T follicular helper cell (primary cell): Measurements from ENCODE around the gene RASA3.

Source experiments
- DNase-seq: peaks from one replicate; pipeline ENCODE4 v3.0.0-alpha.2; 2020; ENCODE audit warnings: low read depth

The RASA3 gene

DNA sequence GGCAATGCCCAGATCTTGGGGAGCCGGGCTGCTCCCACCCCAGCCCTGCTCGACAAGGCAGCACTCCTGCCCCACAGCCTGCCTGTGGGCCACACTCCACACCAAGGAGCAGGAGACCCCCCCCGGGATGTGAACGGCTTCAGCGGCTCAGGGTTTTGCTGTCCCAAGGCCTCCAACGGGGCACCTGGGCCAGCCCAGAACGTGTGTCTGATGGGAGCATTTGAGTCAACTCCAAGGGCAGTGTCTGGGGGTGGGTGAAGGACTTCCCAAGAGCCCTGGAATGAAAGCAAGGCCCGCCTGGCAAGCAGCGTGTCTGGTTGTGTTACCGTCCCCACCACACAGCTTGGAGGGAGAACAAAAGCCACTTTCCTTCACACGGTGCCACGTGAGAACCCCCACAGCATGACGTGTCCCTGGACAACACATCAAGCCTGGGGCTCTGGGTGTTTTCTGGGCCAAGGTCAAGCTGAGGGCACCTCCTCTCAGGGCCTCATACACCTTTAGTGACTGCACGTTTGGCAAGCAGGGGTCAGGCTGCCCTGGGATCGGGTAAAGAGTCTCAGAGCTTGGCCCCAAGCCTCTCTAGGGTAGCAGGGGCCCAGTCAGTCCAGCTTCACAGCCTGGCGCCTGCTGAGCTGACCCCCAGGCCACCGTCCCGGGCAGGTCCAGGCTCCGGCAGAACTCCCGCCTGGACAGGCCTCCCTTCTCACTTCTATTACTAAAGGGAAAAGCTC, 164.5 kb downstream of the RASA3 start:
- DNase-seq = no peak

DNA sequence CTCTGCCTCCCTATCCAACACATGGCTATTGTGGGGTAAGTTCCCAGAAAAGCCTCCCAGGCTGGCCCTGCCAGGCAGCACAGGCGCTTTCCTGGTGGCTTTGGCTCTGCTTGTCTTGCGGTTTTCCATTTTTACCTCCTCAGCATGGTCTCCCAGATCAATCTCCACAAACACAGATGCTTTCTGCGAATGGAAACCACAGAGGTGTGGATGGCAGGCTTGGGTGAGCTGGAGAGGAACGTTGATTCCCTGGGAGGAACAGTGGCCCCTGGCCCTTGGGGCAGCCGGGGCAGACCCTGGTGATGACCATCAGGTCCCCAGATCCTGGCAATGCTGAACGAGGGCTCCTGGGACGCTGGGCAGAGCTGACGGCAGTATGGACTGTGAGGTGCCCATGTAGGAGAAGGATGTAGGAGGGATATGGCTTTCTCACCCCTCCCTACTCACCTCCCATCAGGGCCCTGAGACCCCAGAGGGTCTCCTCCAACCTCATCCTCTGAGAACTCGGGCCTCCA, 165.2 kb downstream of the RASA3 start:
- no peak for DNase-seq

DNA sequence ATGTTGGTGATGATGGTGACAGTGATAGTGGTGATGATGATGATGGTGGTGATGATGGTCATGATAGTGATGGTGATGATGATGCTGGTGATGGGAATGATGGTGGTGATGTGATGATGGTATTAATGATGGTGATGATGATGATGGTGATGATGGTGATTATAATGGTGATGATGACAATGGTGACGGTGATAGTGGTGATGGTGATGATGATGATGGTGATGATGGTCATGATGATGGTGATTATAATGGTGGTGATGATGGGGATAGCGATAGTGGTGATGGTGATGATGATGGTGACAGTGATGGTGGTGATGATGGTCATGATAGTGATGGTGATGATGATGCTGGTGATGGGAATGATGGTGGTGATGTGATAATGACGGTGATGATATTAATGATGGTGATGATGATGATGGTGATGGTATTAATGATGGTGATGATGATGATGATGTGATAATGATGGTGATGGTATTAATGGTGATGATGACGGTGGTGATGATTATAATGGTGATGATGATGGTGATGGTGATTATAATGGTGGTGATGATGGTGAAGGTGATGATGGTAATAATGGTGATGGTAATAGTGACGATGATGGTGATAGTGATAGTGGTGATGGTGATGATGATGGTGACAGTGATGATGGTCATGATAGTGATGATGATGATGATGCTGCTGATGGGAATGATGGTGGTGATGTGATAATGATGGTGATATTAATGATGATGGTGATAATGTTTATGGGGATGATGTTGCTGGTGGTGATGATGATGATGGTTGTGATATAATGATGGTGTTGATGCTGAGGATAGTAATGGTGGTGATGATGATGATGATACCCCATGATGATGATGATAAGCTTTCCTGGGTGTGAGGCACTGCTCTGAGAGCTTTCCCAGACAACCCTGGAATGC, 166.2 kb downstream of the RASA3 start:
- no peak for DNase-seq

DNA sequence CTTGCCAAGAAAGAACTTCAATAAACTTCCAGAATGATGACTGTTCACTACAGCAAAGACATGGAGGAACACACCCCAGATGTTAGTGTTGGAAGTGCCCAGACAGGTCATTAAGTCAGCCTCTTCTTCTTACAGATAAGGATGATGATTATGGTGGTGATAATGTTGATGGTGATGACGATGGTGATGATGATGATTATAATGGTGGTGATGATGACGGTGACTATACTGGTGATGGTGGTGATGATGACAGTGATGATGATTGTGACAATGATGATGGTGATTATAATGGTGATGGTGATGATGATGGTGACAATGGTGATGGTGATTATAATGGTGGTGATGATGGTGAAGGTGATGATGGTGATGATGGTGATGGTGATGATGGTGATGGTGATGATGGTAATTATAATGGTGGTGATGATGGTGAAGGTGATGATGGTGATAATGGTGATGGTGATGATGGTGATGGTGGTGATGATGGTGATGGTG, 167.0 kb downstream of the RASA3 start:
- DNase-seq = no peak

DNA sequence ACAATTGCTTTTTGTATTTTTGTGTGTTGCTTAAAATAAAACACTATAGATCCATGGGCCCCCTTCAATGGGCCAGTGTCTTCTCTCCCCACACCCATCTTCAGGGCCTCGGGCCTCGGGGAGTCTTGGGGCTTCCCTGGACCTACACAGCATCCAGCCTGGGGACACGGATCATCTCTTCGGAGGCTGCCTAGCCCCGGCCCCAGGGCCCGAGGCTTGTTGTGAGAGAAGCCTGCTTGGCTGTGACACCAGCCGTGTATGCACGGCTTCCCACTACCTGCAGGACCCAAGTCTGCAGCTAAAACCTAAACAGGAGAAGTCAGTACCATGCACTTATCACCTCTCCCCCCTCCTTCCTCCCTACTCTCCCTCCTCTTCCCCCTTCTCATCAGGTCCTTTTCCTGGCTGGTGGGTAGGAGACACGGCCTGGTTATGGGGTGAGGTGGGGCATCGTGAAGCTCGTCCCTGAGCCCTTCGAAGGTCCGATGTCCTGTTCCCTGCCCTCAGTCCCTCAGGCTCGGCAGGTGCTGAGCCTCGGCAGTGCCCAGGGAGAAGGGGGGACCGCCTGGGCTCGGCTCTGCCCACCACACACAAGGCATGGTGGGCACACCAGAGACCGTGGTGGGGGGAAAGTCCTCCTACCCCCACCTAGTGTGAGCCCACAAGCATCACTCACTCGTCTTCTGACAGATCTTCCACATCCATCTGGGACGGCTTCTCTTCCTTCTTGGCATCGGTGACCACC, 168.0 kb downstream of the RASA3 start:
- no peak for DNase-seq

DNA sequence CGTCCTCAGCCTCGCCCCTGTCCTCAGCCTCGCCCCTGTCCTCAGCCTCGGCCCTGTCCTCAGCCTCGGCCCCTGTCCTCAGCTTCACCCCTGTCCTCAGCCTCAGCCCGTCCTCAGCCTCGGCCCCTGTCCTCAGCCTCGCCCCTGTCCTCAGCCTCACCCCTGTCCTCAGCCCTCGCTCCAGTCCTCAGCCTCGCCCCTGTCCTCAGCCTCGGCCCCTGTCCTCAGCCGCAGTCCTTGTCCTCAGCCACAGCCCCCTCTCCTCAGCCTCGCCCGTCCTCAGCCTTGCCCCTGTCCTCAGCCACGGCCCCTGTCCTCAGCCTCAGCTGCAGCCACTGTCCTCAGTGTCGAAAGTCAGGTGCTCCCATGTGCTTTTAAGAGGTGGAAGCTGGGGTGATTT, 169.0 kb downstream of the RASA3 start:
- no peak for DNase-seq

DNA sequence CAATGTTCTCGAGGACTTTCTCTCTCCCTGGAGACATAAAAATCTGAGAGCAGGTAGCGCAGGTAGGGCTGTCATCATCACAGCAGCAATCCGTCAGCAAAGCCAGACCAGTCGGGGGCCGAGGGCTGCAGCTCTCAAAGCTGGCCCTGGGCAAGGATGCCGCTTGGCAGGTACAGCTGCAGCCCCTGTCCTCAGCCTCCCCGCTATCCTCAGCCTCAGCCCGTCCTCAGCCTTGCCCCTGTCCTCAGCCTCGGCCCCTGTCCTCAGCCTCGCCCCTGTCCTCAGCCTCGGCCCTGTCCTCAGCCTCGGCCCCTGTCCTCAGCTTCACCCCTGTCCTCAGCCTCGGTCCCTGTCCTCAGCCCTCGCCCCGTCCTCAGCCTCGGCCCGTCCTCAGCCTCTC, 169.4 kb downstream of the RASA3 start:
- DNase-seq = no peak

DNA sequence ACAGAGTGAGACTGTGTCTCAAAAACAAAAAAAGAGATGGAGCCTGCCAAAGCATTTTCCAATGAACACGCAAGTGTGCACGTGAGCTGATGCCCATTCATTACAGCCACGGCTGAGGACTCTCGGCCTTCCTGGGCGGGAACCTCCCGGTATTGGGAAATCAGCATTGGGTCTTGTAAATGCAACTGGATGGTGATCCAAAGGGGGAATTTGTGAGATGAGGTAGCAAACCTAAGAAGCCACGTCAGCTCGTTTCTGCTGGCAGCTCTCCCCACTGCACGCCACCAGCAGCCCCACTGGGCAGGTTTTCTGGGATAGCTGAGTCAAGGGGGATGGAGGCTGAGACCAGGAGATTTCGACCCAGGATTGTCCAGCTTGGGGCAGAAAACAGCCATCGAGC, 170.0 kb downstream of the RASA3 start:
- DNase-seq = no peak

DNA sequence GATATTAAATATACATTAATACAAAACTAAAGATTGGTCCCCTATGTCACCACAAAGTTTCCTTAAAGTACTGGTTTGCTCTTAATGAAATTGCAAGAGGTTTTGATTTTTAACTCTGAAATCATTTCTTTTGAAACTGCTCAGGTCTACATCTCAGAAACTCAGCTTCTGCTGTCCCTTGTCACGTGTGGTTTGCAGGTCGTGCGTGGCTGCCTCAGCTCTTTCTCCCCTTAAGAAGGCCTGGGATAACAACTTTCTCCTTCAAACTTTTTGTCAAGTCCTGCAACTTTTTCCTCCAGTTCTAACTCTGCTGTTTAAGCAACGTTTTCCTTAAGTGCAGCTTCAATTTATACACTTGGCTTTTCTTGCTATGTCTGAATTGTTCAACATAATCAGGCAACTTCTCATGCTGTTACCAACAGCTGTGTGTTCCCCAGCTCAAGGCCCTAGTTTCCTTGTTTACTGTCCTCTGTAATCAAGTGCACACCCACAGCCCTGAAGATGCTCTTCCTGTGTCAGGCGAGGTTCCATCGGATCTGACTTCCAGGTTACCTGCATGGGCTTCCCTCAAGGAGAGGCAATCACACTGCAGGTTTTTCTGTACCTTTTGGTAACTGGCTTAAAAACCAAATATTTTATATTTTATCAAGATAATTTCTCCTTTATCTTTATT, 172.0 kb downstream of the RASA3 start:
- no peak for DNase-seq

DNA sequence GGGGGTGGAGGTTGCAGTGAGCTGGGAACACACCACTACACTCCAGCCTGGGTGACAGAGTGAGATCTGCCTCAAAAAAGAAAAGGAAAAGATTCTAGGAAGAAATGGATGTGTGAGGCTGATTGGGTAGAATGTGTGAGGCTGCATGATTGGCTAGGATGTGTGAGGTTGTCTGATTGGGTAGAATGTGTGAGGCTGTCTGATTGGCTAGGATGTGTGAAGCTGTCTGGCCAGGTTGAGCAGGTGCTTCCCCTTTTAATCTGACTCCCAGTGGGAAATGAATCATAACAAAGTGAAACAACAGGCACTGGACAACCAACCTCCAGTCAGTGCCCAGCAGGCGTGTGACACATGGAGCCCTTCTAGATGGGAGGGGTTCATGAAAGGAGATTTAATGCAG, 173.2 kb downstream of the RASA3 start:
- DNase-seq = no peak

DNA sequence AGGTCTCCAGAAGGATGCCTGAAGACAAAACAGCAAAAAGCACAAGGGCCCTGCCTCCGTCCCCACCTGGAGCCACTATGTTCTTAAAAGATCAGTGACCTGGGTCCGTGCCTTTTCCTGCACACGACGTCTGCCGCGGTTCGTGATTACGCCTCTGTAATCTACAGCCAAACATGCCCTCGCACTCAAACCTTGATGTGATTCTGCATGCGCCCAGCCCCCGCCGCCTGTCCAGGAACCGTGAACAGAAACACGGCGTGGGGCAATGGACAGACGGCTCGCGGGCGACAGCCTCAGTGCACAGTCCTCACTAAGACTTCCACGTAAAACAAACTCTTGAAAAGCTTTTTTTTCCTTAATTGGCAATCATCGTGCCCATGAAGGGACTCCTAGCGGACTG, 174.1 kb downstream of the RASA3 start:
- DNase-seq = no peak

DNA sequence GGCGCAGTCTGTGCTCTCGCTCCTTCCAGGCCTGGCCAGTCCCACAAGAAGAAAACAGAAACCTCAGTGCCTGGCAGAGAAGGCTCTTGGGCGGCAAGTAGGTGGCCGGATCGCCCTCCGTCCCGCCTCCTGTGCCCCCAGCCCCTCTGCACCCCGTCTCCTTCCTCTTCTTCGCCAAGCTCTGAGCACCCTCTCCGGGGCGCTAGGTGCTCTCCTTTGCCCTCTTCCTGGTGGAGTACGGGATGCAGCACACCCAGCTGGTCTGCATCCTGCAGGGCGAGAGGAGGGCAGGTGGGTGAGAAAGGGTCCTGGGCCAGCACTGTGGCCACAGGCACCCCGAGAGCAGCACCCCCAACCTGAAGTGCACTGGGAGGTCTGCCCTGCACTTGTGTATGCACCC, 175.9 kb downstream of the RASA3 start:
- no peak for DNase-seq

DNA sequence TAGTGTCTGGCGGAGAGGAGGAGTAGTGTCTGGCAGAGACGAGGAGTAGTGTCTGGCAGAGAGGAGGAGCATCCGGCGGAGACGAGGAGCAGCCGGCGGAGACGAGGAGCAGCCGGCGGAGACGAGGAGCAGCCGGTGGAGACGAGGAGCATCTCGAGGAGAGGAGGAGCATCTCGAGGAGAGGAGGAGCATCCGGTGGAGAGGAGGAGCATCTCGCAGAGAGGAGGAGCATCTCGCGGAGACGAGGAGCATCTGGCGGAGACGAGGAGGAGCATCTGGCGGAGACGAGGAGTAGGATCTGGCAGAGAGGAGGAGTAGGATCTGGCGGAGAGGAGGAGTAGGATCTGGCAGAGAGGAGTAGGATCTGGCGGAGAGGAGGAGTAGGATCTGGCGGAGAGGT, 176.7 kb downstream of the RASA3 start:
- no peak for DNase-seq

DNA sequence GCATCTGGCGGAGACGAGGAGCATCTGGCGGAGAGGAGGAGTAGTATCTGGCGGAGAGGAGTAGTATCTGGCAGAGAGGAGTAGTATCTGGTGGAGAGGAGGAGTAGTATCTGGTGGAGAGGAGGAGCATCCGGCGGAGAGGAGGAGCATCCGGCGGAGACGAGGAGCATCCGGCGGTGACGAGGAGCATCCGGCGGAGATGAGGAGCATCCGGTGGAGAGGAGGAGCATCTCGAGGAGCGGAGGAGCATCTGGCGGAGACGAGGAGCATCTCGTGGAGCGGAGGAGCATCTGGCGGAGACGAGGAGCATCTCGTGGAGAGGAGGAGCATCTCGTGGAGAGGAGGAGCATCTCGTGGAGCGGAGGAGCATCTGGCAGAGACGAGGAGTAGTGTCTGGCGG, 177.2 kb downstream of the RASA3 start:
- no peak for DNase-seq

DNA sequence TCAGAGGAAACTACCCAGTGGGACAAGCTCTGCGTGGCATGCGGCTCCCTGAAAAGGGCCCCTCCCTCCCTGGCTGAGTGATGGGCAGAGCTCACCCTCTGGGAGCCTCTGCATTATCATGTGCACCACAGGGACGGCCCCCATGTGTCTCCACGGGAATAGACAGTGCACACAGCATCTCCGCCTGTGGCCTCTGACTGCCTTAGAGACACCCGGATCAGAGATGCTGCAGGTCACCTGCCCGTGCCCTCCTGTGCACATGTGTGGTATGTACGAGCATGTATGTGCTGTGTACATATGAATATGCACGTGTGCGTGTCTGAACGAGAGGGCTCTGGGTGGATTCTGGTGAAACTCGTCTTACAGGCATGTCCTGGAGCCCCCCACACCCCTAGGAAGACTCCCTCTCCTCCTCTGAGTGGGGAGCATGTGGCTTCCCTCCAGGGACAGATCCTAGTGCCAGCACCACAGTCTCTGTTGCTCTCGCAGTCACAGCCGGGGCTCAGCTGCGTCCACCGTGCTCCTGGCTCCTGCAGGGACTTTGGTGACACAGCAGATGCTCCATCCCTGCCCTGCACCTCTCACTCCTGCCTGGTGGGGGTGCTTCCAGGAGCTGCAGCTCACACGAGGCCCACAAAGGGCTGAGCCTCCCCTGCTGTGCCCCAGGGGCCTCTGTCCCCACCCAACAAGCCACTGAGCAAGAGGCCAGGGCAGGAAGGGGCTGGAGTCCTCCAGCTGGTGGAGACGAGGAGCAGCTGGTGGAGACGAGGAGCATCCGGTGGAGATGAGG, 178.2 kb downstream of the RASA3 start:
- DNase-seq = no peak

DNA sequence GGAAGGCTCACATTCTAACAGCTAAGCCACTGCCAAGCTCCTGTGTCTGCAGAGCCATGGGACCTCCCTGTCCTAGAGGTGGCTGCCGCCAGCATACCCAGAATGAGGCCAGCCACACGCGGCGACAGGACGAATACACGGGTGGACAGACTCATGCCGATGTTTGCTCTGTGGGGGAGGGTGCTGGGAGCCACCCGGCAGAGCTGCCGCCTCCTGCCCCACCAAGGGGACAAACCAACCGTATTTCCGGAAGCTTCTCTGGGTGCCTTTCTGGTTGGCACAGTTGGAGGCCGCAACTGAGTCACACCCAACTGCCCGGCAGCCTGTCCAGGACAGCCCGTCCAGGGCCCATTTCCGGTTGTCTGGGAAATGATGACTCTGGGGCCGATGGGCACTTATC, 178.9 kb downstream of the RASA3 start:
- DNase-seq = no peak

DNA sequence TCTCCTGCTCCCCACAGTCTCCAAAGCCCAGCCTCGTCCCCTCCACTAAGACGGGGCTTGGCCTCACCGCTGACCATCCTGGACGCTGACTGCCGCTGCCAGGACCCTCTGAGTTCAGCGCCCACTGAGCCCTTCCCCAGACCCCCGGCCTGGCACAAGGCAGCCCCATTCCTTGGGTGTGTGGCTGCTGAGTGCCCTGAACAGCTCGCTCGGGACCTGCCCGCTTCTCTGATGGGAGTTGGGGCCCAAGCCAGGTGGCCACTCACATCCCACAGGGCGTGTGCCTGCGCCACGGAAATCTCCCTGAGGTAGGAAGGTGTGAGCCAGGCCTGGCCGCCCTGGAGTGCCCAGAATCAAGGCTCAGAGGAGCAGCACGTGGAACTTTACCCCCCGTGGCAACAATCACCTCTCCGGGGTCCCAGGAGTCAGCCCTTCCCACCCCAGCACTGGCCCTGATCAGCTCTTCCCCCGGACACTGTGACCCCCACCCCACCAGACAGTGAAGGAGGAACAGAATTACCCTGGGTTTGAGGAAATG, 179.4 kb downstream of the RASA3 start:
- no peak for DNase-seq

DNA sequence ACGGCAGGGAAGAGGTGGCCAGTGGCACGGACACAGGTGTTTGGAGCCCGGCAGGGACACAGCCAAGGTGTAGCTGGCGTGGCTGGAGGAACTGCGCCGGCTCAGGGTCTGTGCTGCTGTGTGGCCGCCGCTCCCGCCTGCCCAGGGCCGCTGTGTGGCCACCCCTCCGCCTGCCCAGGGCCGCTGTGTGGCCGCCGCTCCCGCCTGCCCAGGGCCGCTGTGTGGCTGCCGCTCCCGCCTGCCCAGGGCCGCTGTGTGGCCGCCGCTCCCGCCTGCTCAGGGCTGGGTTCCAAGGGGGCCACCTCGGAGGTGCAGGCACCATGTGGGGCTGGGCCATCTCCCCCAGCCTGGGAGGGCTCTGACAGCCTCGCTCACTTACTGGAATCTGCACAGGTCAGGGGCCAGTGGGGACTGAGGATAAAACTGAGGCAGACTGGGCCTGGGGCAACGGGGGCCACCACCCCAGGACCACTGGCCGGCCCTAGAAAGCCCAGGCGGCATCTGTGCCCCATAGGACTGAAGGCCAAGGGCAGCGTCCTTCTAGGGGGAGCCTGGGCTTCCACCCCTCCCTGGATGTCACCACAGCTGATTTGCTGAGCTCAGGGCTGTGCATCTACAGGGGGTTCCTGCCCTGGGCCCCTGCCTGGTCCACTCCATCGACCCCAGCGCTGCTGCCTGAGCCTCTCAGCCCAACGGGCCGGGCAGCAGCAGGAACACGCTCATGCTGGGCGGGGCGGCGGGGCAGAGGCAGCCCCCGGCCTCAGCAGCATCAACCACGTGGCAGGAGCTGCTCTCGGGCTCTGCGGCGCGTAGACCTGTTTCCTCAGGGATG, 180.1 kb downstream of the RASA3 start:
- no peak for DNase-seq

DNA sequence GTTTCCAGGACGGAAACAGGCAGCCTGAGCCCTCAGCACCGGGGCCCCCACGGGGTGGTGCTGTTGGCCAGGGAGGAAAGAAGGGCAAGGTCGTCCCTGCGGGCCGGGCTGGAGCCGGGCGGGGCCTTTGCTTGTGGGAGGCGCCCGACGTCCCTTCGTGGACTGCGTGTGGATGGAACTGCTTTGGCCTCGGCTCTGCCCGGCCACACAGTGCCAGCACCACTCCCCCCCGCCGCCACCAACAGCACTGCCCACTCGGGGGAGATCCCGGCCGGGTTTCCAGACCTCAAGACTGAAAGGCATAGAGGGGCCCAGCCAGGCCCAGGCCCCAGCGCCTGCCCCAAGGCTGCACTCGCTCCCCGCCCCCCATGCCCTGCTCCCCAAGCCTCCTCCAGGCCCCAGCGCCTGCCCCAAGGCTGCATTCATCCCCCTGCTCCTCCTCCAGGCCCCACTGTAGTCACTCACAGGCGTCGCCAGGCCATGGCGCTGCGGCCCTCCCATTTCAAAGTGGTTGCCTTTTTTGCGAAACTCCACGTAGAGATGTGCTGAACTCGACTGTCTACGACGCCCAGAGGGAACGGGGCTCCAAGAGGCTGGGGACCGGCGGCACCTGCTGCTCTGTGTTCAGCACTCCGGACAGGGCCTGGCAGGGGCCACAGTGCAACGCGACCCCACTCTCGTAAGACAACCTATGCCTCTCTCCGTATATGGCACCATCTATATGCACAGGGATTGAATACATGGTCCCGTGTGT, 181.0 kb downstream of the RASA3 start:
- peak; percentile 18 for DNase-seq
